Measurements from ENCODE around the gene CACNA1H.
"Not testable (repeated sequence)": the region's sequence is repeated elsewhere in the genome, so short reads cannot be mapped to it uniquely, and the experiment has no call there.

CACNA1H gene

DNA sequence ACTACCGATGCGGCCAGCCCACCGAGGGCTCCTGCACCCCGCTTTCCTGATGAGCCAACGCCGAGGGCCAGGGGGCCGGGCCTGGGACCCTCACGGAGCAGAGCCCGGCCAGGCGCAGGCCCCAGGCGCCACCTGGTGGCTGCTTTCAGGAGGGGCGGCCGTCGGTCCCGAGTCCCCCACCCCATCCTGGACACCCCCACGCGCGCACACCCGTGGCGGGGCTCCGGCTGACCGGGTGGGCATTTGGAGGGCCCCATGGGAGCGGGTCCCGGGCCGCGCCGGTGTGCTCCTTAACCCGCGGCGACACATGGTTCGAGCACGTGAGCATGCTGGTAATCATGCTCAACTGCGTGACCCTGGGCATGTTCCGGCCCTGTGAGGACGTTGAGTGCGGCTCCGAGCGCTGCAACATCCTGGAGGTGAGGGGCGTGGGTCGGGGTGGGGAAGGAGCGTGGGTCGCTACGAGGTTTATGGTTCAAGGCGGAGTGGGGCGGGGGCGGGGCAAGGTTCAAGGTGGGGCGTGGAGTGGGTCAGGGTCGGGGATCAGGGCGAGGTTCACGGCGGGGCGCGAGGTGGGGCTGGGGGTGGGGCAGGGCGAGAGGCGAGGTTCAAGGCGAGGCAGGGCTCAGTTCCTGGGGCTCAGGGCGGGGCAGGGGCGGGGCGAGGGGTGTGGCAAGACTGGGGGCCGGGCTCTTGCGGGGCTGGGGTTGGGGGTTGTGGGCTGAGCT lies 41.9 kb downstream of the CACNA1H start:
- peak in 1 of 2 donors; percentile 7 for DNase-seq

DNA sequence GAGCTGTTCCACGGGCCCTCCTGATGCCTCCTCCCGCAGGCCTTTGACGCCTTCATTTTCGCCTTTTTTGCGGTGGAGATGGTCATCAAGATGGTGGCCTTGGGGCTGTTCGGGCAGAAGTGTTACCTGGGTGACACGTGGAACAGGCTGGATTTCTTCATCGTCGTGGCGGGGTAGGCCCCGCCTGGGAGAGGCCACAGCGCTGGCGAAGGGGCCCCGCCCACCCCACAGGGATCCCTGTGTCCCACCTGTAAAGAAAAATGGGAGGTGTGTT lies 42.4 kb downstream of the CACNA1H start:
- DNase-seq = no peak

DNA sequence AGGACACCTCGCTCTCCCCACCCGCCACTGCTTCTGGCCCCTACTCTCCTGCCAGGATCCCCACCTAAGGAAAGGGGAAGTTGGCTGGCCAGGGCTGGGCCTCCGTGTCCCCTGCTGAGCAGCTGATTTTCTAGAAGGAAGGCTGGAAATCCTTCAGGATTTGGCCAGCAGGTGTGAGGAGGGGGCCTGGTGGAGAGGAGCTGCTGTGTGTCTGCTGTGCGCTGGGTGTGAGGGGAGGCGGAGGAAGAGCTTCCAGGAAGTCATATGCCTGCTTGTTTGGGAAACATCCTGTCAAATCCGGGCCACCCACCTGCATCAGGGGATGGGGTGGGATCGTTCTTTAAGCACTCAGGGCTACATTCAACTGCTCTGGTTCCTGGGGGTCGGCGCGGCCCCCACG lies 43.6 kb downstream of the CACNA1H start:
- no peak for DNase-seq

DNA sequence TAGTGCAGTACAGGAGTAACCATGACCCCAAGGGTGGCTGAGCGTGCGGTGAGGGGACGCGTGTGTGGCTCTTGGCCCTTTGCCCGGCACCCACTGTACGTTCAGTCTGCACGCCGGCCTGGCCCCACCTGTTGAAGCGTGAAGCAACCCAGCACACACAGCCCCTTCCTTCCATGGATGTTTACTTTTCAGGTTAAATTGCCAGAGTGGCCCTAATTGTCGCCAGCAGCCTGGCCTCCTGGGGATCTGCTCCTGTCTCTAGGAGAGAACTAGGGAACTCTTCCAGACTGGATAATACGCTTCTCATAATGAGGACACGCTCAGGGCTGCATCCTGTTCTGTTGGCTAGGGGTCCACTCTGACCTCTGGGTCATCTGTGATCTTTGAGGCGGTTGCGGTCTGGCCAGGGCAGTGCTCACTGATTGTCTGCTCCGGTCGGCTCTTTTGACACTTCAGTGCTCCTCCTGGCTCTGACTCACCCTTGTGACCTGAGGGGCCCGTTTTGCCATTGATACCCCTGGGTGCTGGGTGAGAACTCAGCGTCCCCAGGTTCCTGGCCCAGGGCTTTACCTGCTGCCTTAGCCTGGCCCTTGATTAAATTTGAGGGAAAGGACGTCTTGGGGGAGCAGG lies 44.4 kb downstream of the CACNA1H start:
- no peak for DNase-seq

DNA sequence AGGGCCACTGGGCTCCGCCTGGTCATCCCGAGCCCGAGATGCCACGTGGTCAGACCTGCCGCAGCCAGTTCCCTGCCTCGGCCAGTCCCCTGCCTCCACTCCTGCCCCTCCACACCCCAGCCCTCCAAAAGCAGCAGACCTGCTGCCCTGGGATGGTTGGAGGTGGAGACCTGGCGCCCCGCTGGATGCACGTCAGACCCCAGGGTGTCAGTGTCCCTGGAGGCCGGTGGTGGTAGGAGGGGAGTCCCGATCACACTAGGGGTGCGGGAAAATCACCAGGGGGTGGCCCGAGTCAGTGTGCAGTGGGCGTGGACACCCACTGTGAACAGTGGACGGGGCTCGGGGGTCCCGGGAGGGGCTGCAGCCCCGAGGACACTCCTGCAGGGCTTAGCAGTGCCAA lies 45.3 kb downstream of the CACNA1H start:
- no peak for DNase-seq

DNA sequence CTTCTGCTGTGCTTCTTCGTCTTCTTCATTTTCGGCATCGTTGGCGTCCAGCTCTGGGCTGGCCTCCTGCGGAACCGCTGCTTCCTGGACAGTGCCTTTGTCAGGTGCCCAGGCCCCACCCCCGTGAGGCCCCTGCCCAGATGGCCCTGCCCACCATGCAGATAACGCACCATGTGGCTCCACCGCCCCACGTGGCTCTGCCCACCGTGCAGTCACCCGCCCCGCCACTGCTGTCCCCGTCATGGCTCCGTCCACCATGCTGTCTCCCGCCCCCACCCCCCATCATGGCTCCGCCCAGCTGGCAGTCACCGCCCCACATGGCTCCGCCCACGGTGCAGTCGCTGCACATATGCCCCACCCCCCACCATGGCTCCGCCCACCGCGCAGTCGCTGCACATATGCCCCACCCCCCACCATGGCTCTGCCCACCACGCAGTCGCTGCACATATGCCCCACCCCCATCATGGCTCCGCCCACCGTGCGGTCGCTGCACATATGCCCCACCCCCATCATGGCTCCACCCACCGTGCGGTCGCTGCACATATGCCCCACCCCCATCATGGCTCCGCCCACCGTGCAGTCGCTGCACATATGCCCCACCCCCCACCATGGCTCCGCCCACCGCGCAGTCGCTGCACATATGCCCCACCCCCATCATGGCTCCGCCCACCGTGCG lies 45.9 kb downstream of the CACNA1H start:
- not testable (repeated sequence) for DNase-seq

DNA sequence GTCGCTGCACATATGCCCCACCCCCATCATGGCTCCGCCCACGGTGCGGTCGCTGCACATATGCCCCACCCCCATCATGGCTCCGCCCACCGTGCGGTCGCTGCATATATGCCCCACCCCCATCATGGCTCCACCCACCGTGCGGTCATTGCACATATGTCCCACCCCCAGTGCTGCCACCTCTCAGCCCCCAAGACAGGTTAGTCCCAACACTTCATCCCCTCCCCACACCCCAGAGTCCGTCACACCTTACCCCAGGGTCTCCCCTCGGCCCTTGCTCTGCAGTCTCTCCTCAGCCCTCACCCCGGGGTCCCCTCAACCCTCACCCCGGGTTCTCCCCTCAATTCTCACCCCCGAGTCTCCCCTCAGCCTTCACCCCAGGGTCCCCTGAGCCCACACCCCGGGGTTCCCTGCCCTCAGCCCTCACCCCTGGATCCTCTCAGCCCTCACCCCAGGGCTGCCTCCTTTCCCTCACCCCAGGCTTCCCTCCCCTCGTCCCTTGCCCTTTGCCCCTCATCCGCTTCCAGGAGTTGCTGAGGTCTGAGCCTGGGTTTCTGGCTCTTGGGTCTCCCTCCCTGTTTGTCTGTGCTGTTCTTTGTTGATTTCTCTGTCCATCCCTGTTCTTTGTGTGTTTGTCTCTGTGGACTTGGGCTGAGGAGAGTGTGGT lies 46.6 kb downstream of the CACNA1H start:
- no peak for DNase-seq

DNA sequence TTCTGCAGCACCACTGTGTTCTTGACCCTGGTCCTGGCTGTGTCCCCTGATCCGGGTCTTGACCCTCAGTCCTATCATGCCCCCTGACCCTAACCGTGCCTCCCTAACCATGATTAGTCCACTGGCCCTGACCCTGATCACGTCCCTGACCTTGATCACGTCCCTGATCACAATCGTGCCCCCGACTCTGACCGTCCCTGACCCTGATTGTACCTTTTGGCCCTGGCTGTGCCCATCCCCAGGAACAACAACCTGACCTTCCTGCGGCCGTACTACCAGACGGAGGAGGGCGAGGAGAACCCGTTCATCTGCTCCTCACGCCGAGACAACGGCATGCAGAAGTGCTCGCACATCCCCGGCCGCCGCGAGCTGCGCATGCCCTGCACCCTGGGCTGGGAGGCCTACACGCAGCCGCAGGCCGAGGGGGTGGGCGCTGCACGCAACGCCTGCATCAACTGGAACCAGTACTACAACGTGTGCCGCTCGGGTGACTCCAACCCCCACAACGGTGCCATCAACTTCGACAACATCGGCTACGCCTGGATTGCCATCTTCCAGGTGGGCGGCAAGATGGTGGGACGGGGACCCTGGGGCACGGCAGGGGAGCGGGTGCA lies 47.2 kb downstream of the CACNA1H start:
- DNase-seq = no peak

DNA sequence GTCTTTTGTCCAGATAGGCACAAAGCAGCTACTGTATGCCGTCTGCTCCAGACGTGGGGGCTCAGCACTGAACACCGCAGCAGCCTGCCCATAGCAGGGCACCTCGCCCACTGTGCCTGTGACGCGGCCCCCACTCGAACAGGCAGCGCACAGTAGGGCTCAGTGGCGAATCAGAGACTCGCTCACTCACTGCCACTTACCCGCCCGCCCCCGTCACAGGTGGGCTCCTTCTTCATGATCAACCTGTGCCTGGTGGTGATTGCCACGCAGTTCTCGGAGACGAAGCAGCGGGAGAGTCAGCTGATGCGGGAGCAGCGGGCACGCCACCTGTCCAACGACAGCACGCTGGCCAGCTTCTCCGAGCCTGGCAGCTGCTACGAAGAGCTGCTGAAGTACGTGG lies 48.5 kb downstream of the CACNA1H start:
- DNase-seq = no peak

DNA sequence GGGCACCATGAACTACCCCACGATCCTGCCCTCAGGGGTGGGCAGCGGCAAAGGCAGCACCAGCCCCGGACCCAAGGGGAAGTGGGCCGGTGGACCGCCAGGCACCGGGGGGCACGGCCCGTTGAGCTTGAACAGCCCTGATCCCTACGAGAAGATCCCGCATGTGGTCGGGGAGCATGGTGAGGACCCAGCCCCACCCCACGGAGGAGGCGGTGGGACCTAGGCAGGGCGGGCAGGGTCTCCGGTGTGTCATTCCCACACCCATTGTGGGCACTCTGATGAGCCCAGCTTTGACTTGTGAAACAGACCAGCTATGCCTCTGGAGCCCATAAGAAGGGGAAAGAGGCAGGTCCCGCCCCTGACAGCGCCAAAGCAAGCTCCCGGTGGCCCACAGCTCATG lies 49.4 kb downstream of the CACNA1H start:
- DNase-seq = no peak

DNA sequence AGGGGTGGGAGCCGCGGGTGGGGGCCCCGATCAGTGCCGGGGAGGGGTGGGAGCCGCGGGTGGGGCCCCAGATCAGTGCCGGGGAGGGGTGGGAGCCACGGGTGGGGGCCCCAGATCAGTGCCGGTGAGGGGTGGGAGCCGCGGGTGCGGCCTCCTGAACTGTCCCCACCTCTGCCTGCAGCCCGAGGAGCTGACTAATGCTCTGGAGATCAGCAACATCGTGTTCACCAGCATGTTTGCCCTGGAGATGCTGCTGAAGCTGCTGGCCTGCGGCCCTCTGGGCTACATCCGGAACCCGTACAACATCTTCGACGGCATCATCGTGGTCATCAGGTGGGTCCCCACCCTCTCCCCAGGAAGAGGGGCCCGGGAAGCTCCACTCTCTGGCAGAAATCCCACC lies 52.0 kb downstream of the CACNA1H start:
- DNase-seq = no peak

DNA sequence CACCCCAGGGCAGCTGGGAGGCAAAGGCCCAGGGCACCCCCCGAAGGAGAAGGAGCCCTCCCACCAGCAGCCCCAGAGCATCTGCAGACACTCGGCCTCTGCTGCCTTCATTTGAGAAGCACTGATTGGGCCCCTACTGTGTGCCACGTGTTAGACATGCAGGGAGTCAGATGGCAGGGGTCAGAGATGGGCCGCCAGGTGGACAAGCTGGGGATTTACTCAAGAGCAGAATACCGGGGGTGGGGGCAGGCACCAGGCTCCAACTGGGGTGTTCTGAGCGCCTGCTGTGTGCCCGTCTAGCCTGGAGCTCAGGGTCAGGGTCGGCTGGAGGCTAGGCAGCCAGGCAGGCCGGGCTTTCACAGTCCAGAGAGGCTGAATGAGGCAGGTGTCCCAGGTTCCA lies 53.4 kb downstream of the CACNA1H start:
- DNase-seq = no peak

DNA sequence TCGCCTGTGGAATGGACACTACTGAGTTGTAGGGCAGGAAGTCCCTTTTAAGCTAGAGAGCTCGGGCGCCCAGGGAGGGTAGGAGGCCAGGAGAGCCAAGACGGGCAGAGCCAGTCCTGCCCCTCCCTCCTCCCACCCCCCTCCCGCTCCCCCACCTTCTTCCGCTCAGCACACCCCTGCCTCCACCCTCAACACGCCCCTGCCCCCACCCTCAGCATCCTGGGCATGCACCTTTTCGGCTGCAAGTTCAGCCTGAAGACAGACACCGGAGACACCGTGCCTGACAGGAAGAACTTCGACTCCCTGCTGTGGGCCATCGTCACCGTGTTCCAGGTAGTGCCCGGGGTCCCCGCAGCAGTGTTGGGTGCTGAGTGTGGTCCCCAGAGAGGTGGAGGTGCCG lies 53.9 kb downstream of the CACNA1H start:
- DNase-seq = peak in 1 of 2 donors; percentile 23

DNA sequence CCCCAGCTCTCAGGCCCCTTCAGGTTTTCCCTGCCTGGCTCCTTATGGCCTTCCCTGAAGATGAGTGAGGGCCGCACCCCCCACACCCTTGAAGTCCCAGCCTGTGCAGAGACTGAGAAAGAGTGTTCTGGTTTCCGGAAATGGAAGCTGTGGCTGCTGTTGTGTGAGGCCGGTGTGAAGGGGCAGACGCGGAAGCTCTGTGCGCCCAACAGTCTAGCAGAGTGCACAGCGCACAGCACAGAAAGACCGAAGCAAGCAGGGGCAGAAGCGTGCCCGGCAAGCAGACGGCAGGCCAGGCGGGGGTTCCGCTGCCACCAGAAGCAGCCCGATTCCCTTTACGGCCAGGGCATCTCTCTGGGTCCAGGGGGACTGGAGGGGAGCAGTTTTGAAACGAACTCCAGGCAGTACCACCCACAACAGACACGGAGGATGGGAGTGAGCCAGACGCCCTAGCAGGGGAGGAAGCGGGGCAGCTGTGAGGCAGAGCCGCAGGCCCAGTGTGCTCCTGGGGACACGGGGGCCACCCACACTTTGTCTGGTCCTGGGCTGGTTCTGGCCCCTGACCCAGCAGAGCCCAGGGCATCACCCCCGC lies 55.4 kb downstream of the CACNA1H start:
- peak in 1 of 2 donors; percentile 14 for DNase-seq

DNA sequence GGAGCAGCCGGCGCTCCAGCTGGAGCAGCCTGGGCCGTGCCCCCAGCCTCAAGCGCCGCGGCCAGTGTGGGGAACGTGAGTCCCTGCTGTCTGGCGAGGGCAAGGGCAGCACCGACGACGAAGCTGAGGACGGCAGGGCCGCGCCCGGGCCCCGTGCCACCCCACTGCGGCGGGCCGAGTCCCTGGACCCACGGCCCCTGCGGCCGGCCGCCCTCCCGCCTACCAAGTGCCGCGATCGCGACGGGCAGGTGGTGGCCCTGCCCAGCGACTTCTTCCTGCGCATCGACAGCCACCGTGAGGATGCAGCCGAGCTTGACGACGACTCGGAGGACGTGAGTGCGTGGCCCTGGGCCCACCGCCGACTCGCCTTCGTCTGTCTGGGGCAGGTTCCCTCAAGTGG lies 56.2 kb downstream of the CACNA1H start:
- DNase-seq = no peak

DNA sequence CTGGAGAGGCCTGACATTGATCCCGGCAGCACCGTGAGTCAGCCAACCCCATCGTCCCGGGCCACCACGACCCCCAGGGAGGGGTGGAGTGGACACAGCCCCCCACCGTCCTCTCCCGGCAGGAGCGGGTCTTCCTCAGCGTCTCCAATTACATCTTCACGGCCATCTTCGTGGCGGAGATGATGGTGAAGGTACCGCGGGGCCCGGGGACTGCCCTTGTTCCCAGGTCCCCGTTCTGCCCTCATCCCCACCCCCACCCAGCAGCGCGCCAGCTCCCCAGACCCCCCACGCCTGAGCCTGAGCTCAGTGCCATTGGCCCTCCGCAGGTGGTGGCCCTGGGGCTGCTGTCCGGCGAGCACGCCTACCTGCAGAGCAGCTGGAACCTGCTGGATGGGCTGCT lies 57.6 kb downstream of the CACNA1H start:
- DNase-seq = no peak

DNA sequence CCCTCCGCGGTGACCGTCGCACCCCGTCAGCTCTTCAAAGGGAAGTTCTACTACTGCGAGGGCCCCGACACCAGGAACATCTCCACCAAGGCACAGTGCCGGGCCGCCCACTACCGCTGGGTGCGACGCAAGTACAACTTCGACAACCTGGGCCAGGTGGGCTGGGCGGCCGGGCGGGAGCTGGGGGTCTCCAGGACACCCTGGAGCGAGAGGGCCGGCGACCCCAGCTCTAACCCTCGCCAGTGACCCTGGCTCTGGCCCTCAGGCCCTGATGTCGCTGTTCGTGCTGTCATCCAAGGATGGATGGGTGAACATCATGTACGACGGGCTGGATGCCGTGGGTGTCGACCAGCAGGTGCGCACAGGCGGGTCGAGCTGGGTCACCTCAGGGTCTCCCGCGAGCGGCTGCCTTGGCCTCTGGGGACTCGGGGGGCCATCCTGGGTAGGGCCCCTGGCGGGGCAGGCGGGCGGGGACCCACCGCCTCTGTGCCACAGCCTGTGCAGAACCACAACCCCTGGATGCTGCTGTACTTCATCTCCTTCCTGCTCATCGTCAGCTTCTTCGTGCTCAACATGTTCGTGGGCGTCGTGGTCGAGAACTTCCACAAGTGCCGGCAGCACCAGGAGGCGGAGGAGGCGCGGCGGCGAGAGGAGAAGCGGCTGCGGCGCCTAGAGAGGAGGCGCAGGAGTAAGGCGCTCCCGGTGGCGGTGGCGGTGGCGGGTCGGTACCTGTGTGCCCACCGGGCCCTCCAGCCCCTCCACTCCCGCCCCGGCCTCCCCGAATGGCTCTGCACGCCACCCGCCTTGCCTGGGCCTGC lies 58.8 kb downstream of the CACNA1H start:
- no peak for DNase-seq

DNA sequence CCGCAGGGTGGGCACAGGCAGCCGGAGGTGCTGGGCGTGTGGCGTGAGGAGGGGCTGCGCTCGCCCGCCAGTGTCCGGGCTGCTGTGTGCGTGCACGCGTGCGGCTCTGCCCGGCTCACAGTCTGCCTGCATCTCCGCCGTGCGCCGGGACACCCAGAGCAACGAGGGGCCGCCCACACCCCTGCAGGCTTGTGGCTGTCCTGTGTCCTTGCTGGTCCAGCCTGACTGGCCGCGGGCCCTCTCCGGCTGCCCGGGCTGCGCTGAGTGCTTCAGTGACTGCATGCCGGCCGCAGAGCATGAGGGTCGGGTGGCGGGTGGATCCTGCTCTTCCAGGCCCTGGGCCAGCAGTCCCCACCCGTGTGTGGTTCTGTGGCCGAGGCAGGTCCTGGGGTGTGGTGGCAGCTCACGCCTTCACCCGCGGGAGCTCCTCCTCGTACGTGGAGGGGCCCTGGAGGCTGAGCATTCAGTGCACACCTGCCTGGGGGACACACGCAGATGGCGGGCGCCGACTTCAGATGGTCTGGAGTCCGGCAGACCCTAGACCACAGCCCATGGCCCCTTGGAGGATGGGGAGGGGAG lies 59.8 kb downstream of the CACNA1H start:
- no peak for DNase-seq

DNA sequence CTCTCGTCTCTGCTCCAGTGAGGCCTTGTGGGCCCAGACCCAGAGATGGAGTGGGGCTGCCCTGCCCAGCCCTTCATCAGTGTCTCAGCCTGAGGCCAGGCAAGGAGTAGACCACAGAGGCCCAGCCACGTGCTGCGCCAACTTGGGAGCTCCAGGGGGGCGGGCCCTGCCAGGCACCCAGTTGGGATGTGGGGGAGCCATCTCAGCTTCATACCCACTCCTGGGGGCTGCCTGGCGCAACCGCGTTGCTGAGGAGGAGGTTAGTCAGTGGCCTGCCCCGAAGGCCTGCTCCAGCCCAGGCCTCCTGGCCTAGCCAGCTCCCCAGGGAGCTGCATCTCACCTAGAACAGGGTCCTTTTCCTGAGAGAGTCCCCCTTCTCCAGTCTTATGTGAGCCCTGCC lies 60.3 kb downstream of the CACNA1H start:
- DNase-seq = no peak

DNA sequence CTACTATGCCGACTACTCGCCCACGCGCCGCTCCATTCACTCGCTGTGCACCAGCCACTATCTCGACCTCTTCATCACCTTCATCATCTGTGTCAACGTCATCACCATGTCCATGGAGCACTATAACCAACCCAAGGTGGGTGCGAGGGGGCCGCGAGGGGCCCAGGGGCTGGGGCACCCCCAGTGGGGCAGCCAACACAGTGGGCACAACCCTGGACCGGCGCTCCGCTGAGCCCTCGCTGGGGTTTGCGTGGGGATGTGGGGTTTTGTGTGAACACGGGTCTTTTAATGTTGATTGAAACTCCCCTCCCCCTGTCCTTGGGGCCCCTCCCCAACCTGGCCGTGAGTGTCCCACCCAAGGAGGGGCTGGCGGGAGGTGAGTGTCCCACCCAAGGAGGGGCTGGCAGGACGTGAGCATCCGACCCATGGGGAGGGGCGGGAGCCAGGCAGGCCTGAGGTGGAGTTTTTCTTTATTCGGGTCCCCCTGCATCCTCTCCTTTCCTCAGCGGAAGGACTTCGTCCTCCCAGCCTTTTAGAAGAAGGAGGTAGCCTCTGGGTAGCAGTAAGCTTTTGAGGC lies 61.0 kb downstream of the CACNA1H start:
- no peak for DNase-seq

DNA sequence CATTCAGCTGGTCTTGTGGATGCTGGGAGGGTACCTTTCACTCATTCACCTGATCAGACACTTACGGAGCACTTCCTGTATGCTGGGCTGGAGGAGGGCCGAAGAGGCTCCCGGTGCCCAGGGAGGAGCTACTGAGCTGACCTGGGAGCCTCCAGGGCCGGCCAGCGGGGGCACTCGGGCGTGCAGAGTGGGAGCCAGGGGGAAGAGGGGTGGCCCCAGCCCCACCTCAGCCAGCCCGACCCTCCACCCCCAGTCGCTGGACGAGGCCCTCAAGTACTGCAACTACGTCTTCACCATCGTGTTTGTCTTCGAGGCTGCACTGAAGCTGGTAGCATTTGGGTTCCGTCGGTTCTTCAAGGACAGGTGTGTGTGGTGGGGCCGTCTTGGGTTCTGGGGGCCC lies 61.8 kb downstream of the CACNA1H start:
- no peak for DNase-seq

All from CD4-positive, alpha-beta T cell treated with Interleukin-4 for 1 hour (primary cell).